Stimulated activated CD4-positive, alpha-beta T cell treated with anti-CD3 and anti-CD28 coated beads, Interleukin-4, amount 100 ng/mL, for 1 hour (primary cell): ENCODE measurements around the gene MCRIP1.

ENCODE experiments used
- DNase-seq: peaks from one replicate; pipeline ENCODE4 v3.0.0-alpha.2; 2020

Gene MCRIP1

GRCh38 chr17:81833160-81833920 lies at the start of gene MCRIP1:
Gene MCRIP1 (minus strand): TSS chr17:81833291. CDS start chr17:81824506, 8,785 bp downstream.
- DNase-seq = peak; percentile 97

GRCh38 chr17:81879121-81879520 lies 46.0 kb upstream of the MCRIP1 start:
- no peak for DNase-seq

GRCh38 chr17:81878294-81878693 lies 45.2 kb upstream of the MCRIP1 start:
- DNase-seq = no peak

- no peak for DNase-seq
These were observed 44.5 kb upstream of the MCRIP1 start for GRCh38 chr17:81877569-81877968.

GRCh38 chr17:81871387-81872230 lies 38.5 kb upstream of the MCRIP1 start:
- DNase-seq = peak; percentile 96

GRCh38 chr17:81870981-81871386 lies 37.9 kb upstream of the MCRIP1 start, which contains the start of gene ARHGDIA:
Gene ARHGDIA (minus strand): TSS chr17:81871337. CDS start chr17:81869930, 1,407 bp downstream.
- no peak for DNase-seq

- DNase-seq = peak; percentile 47
These were observed 37.3 kb upstream of the MCRIP1 start for GRCh38 chr17:81870131-81870980.

- DNase-seq = peak; percentile 53
These were observed 36.4 kb upstream of the MCRIP1 start for GRCh38 chr17:81869221-81870130.

- peak; percentile 15 for DNase-seq
These were observed 35.7 kb upstream of the MCRIP1 start for GRCh38 chr17:81868674-81869220.

- no peak for DNase-seq
These were observed 35.0 kb upstream of the MCRIP1 start for GRCh38 chr17:81867991-81868673.

- DNase-seq = peak; percentile 20
These were observed 34.3 kb upstream of the MCRIP1 start for GRCh38 chr17:81867170-81867990.

GRCh38 chr17:81866440-81867169 lies 33.5 kb upstream of the MCRIP1 start:
- peak; percentile 35 for DNase-seq

GRCh38 chr17:81865733-81866439 lies 32.8 kb upstream of the MCRIP1 start:
- no peak for DNase-seq

GRCh38 chr17:81865358-81865732 lies 32.3 kb upstream of the MCRIP1 start:
- no peak for DNase-seq

GRCh38 chr17:81863833-81864768 lies 31.0 kb upstream of the MCRIP1 start:
- DNase-seq = no peak

- DNase-seq = no peak
These were observed 30.1 kb upstream of the MCRIP1 start for GRCh38 chr17:81863123-81863675.
